NCI-H2081 treated with DMSO at 0.1 percent for 48 hours (cell line): ENCODE results near the gene GPR173.

Experiments used
- DNase-seq: peaks from one replicate; lab custom pipeline; 2025; lab: John Stamatoyannopoulos, UW

Gene GPR173

DNA sequence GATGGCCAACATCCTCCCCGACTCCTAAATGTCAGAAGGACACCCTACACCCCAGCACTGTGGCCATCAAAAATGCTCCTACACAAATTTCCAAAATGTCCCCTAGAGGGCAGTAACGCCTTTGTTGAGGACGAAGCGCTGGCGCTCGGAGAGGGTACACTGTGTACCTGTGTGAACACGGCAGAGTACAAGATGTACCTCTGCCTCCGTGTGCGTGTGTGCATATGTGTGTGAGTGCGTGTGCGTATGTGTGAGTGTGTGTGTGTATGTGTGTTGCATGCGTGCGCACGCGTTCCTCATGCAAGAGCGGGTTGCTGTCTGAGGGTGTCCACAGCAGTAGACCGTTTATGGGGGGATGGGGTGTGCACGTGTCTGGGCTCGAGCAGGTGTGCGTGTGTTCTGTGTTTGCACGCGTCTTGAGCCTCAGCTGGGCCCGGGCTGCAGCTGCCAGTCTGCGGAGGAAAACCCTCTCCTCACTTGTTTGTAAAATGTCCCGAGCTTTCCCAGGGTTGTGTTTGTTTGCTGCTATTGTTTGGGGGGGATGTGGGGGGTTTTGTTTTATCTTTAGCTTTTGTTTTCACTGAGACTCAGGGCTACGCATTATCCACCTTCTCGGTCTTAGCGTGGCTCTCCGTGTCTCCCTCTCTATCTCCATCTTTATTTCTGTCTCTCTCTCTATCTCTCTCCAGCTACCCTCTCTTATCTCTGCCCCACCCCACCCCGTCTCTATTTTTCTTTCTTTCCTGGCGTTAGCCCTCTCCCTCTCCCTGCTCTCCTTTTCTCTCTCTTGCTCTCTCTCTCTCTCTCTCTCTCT lies 23.2 kb downstream of the GPR173 start:
- peak; percentile 40 for DNase-seq

DNA sequence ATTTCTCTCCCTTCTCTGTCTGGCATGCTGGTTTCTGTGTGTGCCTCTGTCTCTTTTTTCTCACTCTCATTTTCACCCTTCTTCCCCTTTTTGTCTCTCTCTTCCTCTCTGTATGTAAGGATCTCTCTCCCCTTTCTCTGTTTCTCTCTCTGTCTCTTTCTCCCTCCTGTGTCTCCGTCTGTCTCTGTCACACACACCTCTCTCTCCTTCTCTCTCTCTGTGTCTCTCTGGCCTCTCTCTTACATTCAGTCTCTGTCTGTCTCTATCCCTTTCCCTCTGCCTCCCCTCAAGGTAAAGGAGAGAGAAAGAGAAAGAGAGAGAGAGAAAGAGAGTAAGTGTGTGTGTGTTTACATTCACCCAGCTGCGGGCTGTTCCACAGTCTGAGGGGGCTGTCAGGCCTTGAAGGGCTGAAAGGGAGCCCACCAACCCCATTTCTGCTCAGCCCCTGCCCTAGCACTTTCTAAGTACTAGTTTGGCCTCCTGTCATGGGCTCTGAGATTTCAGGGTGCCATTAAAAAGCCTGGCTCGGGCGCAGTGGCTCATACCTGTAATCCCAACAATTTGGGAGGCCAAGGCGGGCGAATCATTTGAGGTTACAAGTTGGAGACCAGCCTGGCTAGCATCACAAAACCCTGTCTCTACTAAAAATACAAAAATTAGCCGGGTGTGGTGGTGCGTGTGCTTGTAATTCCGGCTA lies 24.0 kb downstream of the GPR173 start:
- DNase-seq: no peak

DNA sequence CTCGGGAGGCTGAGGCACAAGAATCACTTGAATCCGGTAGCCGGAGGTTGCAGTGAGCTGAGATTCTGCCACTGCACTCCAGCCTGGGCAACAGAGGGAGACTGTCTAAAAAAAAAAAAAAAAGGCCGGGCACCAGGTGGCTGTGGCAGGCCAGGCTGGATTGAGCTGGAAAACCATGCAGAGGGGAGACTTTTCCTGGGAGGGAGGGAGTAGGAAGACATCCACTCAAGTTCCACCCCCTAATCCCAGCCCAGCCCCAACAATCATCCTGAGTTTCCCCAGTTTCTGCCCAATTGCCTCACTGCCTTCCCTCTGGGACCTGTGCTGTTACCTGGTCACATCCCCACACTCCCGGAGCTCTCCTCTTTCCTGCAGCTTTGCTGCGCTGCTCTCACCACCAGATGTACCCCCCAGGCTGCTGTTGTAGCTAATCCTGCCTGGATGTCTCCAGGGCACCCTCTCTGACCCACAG lies 24.6 kb downstream of the GPR173 start:
- DNase-seq: peak; percentile 38

DNA sequence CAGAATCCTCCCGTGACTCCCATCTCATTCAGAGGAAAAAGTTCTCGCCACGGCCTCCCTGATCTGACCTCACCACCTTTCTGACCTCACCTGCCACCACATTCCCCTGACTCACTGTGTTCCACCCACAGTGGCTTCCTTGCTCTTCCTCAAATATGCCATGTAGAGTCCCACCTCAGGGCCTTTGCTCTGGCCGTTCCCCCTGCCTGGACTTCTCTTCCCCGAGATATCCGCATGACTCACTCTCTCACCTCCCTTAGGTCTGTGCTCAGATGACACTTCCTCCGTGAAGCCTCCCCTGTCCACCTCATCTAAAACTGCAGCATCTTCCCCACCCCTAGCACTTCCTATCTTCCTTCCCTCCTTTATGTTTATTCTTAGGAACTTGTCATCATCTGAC lies 26.4 kb downstream of the GPR173 start:
- no peak for DNase-seq

DNA sequence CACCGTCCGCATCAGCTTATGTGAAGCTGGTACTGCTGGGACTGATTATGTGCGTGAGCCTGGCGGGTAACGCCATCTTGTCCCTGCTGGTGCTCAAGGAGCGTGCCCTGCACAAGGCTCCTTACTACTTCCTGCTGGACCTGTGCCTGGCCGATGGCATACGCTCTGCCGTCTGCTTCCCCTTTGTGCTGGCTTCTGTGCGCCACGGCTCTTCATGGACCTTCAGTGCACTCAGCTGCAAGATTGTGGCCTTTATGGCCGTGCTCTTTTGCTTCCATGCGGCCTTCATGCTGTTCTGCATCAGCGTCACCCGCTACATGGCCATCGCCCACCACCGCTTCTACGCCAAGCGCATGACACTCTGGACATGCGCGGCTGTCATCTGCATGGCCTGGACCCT lies 28.1 kb downstream of the GPR173 start:
- no peak for DNase-seq

DNA sequence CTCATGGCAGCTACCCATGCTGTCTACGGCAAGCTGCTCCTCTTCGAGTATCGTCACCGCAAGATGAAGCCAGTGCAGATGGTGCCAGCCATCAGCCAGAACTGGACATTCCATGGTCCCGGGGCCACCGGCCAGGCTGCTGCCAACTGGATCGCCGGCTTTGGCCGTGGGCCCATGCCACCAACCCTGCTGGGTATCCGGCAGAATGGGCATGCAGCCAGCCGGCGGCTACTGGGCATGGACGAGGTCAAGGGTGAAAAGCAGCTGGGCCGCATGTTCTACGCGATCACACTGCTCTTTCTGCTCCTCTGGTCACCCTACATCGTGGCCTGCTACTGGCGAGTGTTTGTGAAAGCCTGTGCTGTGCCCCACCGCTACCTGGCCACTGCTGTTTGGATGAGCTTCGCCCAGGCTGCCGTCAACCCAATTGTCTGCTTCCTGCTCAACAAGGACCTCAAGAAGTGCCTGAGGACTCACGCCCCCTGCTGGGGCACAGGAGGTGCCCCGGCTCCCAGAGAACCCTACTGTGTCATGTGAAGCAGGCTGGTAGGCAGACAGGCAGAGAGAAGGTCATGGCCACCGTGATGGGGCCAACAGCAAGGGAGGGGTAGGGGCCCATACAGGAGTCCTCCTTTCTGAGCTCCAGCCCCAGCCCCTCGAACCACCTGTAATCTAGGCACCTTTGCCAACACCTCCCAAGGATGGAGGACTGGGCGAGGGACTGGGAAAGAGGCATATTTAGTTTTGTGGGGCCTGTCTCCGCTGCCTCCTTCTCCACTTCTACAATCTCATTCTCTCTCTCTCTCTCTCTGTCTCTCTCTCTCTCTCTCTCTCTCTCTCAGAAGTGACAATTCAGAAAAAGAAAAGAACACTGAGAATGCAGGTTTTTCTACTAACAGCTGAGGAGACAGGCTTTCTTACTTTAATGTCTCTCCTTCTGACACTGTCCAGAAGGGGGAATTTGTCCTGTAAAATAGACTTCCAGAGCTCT lies 28.9 kb downstream of the GPR173 start:
- DNase-seq: no peak

DNA sequence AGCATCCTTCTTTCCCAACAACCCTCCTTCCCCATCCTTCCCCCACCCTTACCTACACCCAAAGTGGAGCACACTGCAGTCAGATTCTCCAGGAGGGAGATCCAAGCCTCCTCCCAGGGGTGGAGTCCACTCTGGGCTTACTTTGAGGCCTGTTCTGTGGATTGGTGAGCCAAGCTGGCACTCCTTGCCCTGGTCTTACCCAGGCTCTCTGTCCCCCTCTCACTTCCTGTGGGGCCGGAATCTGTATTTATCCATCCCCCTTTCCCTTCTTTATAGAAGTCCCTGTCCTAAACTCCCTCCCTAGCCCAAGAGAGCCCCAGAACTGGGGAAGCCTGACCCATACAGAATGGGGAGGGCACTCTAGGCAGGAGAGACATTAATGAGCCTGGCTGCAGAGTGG lies 30.4 kb downstream of the GPR173 start:
- DNase-seq: no peak

DNA sequence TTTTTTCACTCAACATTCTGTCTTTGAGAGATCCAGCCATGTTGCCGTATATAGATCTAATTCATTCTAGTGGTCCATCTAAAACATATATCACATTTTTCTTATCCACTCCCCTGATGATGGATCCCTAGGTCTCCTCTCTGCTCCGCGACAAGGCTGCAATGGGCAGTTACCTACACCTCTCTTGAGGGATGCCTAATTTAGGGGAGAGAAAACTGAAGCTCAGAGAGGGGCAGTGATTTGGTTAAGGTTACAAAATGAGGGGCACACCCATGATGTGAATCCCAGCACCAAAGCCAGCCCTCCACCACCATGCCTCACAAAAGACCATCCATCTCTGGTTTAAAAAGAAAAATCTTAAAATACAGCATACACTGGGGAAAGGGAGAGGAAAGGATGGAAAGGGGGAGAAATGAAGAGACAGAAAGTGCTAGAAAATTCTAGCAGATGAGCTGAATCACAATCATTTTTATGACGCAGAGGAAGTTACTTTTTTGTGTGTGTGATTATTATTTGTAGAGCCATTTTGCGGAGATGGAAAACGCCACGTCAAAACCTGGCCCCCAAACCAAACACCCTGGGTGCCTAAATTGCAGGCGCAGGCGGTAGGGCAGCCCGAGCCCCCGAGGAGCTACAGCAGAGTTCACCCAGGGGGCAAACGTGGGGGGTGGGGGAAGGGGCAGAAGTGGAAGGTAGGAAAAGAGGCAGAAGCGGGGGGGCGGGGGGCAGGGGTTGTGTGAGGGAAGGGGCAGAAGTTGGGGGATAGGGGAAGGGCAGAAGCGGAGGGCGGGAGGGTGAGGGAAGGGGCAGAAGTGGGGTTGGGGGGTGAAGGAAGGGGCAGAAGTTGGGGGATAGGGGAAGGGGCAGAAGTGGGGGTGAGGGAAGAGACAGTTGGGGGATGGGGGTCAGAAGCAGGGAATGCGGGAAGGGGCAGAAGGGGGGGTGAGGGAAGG lies 32.3 kb downstream of the GPR173 start:
- DNase-seq: no peak

DNA sequence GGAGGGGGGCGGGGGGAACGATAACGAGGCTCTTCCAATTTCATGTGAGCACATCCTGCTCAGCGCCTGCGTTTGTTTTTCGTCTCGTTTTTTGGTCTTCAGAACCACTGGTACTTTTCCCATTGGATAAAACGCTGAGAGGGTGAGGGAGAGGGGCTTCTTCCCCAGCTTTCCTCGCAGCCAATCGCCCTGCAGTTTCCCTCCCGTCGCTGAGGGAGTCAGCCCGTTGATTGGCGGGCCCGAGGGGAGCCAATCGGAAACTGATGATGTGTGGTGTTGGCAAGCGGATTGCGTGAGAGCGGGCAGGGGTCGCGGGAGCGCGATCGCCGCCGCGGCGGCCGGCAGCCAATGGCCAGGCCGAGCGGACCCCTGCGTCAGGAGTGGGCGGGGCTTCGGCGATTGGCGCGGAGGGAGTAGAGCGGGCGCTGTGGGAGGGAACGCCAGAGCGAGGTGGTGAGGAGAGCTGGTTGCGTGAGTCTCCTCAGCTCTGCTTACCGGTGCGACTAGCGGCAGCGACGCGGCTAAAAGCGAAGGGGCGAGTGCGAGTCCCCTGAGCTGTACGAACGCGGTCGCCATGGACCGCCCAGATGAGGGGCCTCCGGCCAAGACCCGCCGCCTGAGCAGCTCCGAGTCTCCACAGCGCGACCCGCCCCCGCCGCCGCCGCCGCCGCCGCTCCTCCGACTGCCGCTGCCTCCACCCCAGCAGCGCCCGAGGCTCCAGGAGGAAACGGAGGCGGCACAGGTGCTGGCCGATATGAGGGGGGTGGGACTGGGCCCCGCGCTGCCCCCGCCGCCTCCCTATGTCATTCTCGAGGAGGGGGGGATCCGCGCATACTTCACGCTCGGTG lies 33.6 kb downstream of the GPR173 start, which contains the start of gene TSPYL2:
Gene TSPYL2, plus strand, starts transcription at position 443 of the 848 bp plus-strand sequence. Its CDS starts 132 bp downstream, at position 575.
- peak; percentile 77 for DNase-seq

DNA sequence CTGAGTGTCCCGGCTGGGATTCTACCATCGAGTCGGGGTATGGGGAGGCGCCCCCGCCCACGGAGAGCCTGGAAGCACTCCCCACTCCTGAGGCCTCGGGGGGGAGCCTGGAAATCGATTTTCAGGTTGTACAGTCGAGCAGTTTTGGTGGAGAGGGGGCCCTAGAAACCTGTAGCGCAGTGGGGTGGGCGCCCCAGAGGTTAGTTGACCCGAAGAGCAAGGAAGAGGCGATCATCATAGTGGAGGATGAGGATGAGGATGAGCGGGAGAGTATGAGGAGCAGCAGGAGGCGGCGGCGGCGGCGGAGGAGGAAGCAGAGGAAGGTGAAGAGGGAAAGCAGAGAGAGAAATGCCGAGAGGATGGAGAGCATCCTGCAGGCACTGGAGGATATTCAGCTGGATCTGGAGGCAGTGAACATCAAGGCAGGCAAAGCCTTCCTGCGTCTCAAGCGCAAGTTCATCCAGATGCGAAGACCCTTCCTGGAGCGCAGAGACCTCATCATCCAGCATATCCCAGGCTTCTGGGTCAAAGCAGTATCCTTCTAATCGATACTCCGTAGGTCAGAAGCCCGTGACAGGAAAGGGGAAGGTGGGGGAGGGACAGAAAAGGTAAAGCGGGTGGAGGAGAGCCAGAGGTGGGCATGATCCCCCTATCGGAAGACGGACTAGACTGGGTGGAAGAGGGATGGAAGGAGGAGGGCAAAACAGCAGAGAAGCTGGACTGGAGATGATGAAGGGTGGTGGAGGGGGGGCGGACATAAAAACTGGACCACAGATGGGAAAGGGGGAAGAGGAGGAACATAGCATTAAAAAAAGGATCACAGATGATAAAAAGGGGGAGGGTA lies 34.4 kb downstream of the GPR173 start:
- DNase-seq: no peak

DNA sequence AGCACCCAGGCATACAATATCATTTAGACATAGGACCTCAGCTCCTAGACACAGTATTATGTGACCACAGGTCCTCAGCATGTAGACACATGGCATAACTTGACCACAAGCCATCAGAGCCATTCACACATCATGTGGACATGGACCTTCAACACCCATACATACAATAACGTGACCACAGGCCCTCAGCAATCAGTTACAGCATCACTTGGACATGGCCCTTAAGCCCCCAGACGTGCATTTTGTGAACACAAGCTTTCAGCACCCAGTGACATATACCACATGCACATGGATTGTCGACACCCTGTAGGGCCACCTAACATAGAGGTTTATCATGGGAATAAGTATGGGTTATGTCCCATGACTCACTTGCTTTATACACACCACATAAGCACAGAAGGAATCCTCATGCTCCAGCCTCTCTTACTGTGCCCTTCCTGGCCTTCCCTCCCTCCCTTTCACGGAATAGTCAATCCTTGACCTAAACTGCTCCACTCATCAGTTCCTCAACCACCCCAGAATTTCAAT lies 35.5 kb downstream of the GPR173 start:
- no peak for DNase-seq

DNA sequence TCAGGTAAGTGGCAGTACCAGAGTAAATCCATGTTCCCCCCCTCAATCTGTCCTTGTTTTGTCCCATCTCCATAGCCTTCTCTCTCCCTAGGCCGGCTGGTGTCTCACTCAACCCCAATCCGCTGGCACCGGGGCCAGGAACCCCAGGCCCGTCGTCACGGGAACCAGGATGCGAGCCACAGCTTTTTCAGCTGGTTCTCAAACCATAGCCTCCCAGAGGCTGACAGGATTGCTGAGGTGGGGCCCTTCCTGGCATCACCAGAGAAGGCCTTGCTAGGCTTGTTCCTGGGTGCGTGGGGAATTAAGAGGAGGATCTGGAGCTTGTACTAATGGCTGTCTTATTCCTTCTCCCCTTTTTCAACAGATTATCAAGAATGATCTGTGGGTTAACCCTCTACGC lies 36.3 kb downstream of the GPR173 start:
- DNase-seq: no peak

DNA sequence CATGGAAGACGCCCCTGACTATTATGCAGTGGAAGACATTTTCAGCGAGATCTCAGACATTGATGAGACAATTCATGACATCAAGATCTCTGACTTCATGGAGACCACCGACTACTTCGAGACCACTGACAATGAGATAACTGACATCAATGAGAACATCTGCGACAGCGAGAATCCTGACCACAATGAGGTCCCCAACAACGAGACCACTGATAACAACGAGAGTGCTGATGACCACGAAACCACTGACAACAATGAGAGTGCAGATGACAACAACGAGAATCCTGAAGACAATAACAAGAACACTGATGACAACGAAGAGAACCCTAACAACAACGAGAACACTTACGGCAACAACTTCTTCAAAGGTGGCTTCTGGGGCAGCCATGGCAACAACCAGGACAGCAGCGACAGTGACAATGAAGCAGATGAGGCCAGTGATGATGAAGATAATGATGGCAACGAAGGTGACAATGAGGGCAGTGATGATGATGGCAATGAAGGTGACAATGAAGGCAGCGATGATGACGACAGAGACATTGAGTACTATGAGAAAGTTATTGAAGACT lies 37.2 kb downstream of the GPR173 start:
- no peak for DNase-seq

DNA sequence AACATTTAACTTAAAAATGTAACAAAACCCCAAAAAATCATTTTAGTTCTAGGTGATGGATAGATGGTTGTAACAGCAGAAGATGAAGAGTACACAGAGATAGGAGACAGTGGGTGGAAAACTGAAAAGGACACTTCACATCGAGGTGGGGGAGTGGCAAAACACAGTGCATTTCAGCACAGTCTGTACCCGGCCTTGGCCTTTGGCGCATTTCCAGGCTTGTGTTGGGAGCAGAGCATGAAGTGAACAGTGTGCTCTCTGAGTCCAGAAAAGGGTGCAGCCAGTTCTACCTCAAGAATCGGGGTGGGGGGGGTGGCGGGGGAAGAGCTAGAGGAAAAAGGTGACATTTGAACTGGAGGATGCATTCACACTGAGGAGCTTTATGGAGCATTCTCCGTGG lies 37.9 kb downstream of the GPR173 start:
- DNase-seq: no peak

DNA sequence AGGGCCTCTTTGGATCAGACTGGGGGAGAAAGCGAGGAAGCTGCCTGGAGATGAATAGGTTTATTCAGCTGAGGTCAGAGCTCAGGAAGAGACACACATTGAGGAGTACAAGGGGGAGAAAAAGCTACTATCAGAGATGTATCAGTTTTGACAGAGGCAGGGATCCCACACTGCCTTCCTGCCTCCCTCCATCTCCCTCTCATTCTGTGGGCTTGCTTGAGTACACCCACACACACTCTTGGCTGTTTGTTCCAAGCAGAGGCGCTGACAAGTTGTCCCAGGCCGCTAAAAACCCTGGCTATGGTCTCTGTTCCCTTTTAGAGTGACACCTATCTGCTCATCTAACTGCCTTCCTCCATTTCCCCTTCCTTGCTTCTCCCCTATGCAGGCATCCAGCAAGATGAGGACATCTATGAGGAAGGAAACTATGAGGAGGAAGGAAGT lies 38.8 kb downstream of the GPR173 start:
- DNase-seq: no peak

DNA sequence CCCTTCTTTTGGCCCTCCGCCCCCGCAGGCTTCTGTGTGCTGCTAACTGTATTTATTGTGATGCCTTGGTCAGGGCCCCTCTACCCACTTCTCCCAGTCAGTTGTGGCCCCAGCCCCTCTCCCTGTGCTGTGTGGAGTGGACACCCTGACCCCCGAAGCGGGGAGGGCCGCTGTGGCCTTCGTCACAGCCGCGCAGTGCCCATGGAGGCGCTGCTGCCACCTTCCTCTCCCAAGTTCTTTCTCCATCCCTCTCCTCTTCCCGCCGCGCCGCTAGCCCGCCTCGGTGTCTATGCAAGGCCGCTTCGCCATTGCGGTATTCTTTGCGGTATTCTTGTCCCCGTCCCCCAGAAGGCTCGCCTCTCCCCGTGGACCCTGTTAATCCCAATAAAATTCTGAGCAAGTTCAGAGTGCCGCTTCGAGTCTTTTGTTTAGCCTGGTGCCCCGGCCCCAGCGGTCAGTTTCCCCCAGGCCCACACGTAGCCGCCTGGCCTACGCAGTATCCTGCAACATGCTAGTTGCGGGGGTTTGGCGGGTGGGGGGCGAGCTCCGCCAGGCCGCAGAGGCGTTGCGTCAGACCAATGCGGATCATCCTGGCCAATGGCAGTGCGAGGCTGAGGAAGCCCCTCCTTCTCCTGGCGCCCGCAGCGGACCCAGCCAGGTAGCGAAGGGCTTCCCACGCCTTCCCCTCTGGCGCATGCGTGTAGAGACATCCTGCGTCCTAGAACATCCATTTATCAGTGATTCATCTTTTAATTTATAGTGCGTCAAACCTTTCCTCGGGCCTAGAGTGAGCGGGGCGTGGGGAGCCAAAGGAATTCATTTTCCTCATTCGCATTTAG lies 39.8 kb downstream of the GPR173 start:
- peak; percentile 36 for DNase-seq

DNA sequence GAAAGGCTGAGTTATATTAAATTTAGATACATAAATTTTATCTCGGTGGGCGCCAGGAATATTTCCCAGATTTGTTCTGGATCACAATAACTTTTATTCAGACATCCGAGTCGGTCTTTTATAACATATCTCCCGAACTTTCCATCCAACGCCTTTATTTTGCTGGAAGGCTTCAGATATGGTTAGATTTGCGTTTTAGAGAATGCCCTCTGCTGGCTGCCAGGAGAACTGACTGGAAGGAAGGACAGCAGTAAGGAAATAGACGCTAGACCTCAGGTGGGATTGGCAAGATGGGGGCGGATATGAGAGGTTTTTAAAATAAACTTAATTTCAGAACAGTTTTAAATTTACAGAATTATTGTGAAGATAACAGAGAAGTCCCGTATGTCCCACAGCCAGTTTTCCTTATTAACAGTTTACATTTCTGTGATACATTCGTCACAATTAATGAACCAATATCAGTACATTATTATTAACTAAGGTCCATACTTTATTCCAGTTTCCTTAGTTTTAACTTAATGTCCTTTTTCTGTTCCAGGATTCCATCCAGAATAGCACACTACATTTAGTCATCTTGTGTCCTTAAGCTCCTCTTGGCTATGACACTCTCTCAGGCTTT lies 40.7 kb downstream of the GPR173 start:
- DNase-seq: no peak
